GM12864 (cell line): ENCODE data around the gene PREX1.

Experiments used
- DNase-seq: peaks from one replicate; pipeline ENCODE4 v3.0.0-alpha.2; 2011; ENCODE audit warnings: low read depth
- H3K4me3 ChIP-seq: 2 replicates; pipeline ENCODE4 v1.5.1; 2011; ENCODE audit warnings: mild to moderate bottlenecking, low read depth, low read length, control low read depth
- CTCF ChIP-seq: IDR thresholded peaks from 2 replicates; pipeline ENCODE4 v1.5.1; 2011; ENCODE audit warnings: low read depth, mild to moderate bottlenecking, moderate library complexity, low read length, control low read depth, inconsistent platforms; ENCODE audit errors: missing control alignments

Gene PREX1

GRCh38 chr20:48793776-48794175 lies 34.0 kb downstream of the PREX1 start:
- TF ChIP-seq CTCF: no peak
- DNase-seq: no peak
- H3K4me3 ChIP-seq: no peak overlapping the region

GRCh38 chr20:48791666-48792071 lies 36.1 kb downstream of the PREX1 start:
- no peak overlapping the region for H3K4me3 ChIP-seq
- DNase-seq: no peak
- no peak for TF ChIP-seq CTCF

GRCh38 chr20:48791014-48791413 lies 36.8 kb downstream of the PREX1 start:
- DNase-seq: no peak
- no peak overlapping the region for H3K4me3 ChIP-seq
- peak; percentile 26 for TF ChIP-seq CTCF

GRCh38 chr20:48790473-48791003 lies 37.3 kb downstream of the PREX1 start:
- H3K4me3 ChIP-seq: no peak overlapping the region
- DNase-seq: no peak
- TF ChIP-seq CTCF: no peak

GRCh38 chr20:48789781-48790472 lies 37.9 kb downstream of the PREX1 start:
- H3K4me3 ChIP-seq: no peak overlapping the region
- DNase-seq: no peak
- no peak for TF ChIP-seq CTCF

GRCh38 chr20:48789185-48789668 lies 38.6 kb downstream of the PREX1 start:
- H3K4me3 ChIP-seq: no peak overlapping the region
- DNase-seq: no peak
- no peak for TF ChIP-seq CTCF

- no peak overlapping the region for H3K4me3 ChIP-seq
- DNase-seq: peak; percentile 94
- no peak for TF ChIP-seq CTCF
These were observed 39.2 kb downstream of the PREX1 start for GRCh38 chr20:48788486-48789072.
